H1 (cell line): ENCODE measurements around the gene AFTPH. TPM values are rescaled to one million over a fixed set of nuclear protein-coding genes. Genes with fewer than 3 reads are reported as not detected.
A peak's percentile ranks its signal among the peaks of the same experiment; 100 is the strongest.

Experiments used
- CTCF ChIA-PET: fragments of 300-600 bp; sonication (Branson Sonifier 250); formaldehyde crosslinking; loops from one replicate; lab custom pipeline; 2021; ENCODE audit not compliant: partially characterized antibody; lab: Charles Lee
- POLR2A ChIA-PET: fragments of 300-600 bp; sonication (Branson Sonifier 250); formaldehyde crosslinking; loops from one replicate; lab custom pipeline; 2021; ENCODE audit warnings: inconsistent platforms; ENCODE audit not compliant: partially characterized antibody; lab: Charles Lee
- DNase-seq, 2 experiments: peaks; one replicate each; pipeline versions ENCODE4 v3.0.0 to v3.0.0-alpha.2; 2010 to 2022; ENCODE audit warnings: low spot score in 2 of 2, low read depth in 1 of 2, mixed read lengths in 1 of 2
- FAIRE-seq: peaks from 2 replicates; lab custom pipeline; 2011; peaks lifted over from hg19 to GRCh38; lab: Jason Lieb, UNC
- H2AFZ ChIP-seq: 2 replicates; pipeline ENCODE4 v1.8.1; 2012; ENCODE audit warnings: low read length, inconsistent platforms
- H2AK5ac ChIP-seq: 2 replicates; pipeline ENCODE4 v1.6.1; 2013; ENCODE audit warnings: low read depth, low read length
- H2BK120ac ChIP-seq: replicated peaks from 2 replicates; pipeline ENCODE3; 2013; ENCODE audit warnings: low read depth, low read length, inconsistent platforms
- H2BK12ac ChIP-seq: 2 replicates; pipeline ENCODE4 v1.6.1; 2013; ENCODE audit warnings: low read depth, low read length
- H2BK15ac ChIP-seq: 2 replicates; pipeline ENCODE4 v1.6.1; 2013; ENCODE audit warnings: low read length
- H2BK20ac ChIP-seq: 2 replicates; pipeline ENCODE4 v1.6.1; 2013; ENCODE audit warnings: low read length
- H2BK5ac ChIP-seq: 2 replicates; pipeline ENCODE4 v1.6.1; 2013; ENCODE audit warnings: low read depth, low read length
- H3K14ac ChIP-seq: 2 replicates; pipeline ENCODE4 v1.6.1; 2013; ENCODE audit warnings: inconsistent platforms; ENCODE audit not compliant: insufficient read length
- H3K18ac ChIP-seq: 2 replicates; pipeline ENCODE4 v1.6.1; 2013; ENCODE audit warnings: low read length; ENCODE audit errors: extremely low read depth
- H3K23ac ChIP-seq: 2 replicates; pipeline ENCODE4 v1.6.1; 2013; ENCODE audit warnings: inconsistent platforms; ENCODE audit not compliant: insufficient read length
- H3K23me2 ChIP-seq: 2 replicates; pipeline ENCODE4 v1.6.1; 2013; ENCODE audit warnings: low read depth, low read length
- H3K27ac ChIP-seq: 2 replicates; pipeline ENCODE4 v1.6.1; 2011; ENCODE audit warnings: low read depth, low read length, inconsistent platforms
- H3K27me3 ChIP-seq, 4 experiments: replicated peaks in 1 of 4; 1 replicate in 1 of 4; 2 replicates in 3 of 4; pipeline versions ENCODE4 v1.6.1 to v1.8.1; 2011 to 2013; ENCODE audit warnings: low read length in 3 of 4, mild to moderate bottlenecking in 3 of 4, inconsistent platforms in 2 of 4, mixed read lengths in 2 of 4, moderate library complexity in 1 of 4; ENCODE audit not compliant: control insufficient read depth in 3 of 4, insufficient read depth in 3 of 4; ENCODE audit errors: extremely low read depth in 1 of 4
- H3K36me3 ChIP-seq, 4 experiments: 2 replicates each; pipeline versions ENCODE4 v1.6.1 to v1.8.1; 2011 to 2013; ENCODE audit warnings: mild to moderate bottlenecking in 4 of 4, low read length in 3 of 4, moderate library complexity in 2 of 4, control low read depth in 1 of 4, inconsistent platforms in 1 of 4; ENCODE audit not compliant: insufficient read depth in 4 of 4, control insufficient read depth in 2 of 4
- H3K4ac ChIP-seq: replicated peaks from 2 replicates; pipeline ENCODE3; 2013; ENCODE audit warnings: low read length, low read depth, mixed read lengths, inconsistent platforms; ENCODE audit not compliant: insufficient read length
- H3K4me1 ChIP-seq, 4 experiments: replicated peaks in 1 of 4; 1 replicate in 1 of 4; 2 replicates in 3 of 4; pipeline versions ENCODE4 v1.6.1 to v1.8.1; 2011 to 2013; ENCODE audit warnings: low read length in 3 of 4, inconsistent platforms in 2 of 4, mixed read lengths in 1 of 4; ENCODE audit not compliant: insufficient read depth in 4 of 4, control insufficient read depth in 3 of 4
- H3K4me2 ChIP-seq, 2 experiments: 2 replicates each; pipeline versions ENCODE4 v1.6.1 to v1.8.1; 2011 to 2013; ENCODE audit warnings: low read depth in 2 of 2, low read length in 2 of 2, control low read depth in 1 of 2, inconsistent platforms in 1 of 2, mild to moderate bottlenecking in 1 of 2; ENCODE audit not compliant: insufficient read depth in 1 of 2
- H3K4me3 ChIP-seq, 4 experiments: fragments of 200-600, 300-600 bp in 1 of 4; sonication (generic), shearing (Covaris generic), sonication (Bioruptor Twin) in 1 of 4; 2 replicates each; pipeline versions ENCODE4 v1.5.1 to v1.8.1; 2011 to 2016; ENCODE audit warnings: low read length in 4 of 4, low read depth in 3 of 4, control low read depth in 2 of 4, inconsistent platforms in 2 of 4, mild to moderate bottlenecking in 2 of 4, mixed read lengths in 1 of 4, moderate library complexity in 1 of 4; ENCODE audit not compliant: insufficient read depth in 2 of 4; ENCODE audit errors: extremely low read depth in 1 of 4
- H3K56ac ChIP-seq: replicated peaks from 2 replicates; pipeline ENCODE3; 2013; ENCODE audit warnings: low read depth, mild to moderate bottlenecking, mixed read lengths, low read length, inconsistent platforms; ENCODE audit not compliant: insufficient read length
- H3K79me1 ChIP-seq: 2 replicates; pipeline ENCODE4 v1.6.1; 2013; ENCODE audit warnings: low read depth, low read length, control low read depth
- H3K79me2 ChIP-seq, 2 experiments: 2 replicates each; pipeline versions ENCODE4 v1.6.1 to v1.8.1; 2012 to 2013; ENCODE audit warnings: low read length in 2 of 2, mild to moderate bottlenecking in 2 of 2, inconsistent platforms in 1 of 2; ENCODE audit not compliant: insufficient read depth in 2 of 2, control insufficient read depth in 1 of 2
- H3K9ac ChIP-seq, 4 experiments: replicated peaks in 1 of 4; 1 replicate in 1 of 4; 2 replicates in 3 of 4; pipeline versions ENCODE4 v1.6.1 to v1.8.1; 2011 to 2013; ENCODE audit warnings: low read depth in 3 of 4, low read length in 3 of 4, control low read depth in 2 of 4, mild to moderate bottlenecking in 2 of 4, moderate library complexity in 2 of 4, inconsistent platforms in 1 of 4; ENCODE audit errors: extremely low read depth in 1 of 4
- H3K9me3 ChIP-seq, 2 experiments: 2 replicates each; pipeline versions ENCODE4 v1.6.1 to v1.8.1; 2012 to 2013; ENCODE audit warnings: mild to moderate bottlenecking in 2 of 2, moderate library complexity in 2 of 2, control low read depth in 1 of 2, inconsistent platforms in 1 of 2, low read depth in 1 of 2, low read length in 1 of 2, mixed read lengths in 1 of 2; ENCODE audit not compliant: insufficient read depth in 2 of 2
- H4K20me1 ChIP-seq, 2 experiments: replicated peaks in 1 of 2; 2 replicates each; pipeline versions ENCODE3 to v1.8.1; 2011 to 2013; ENCODE audit warnings: inconsistent platforms in 2 of 2, low read length in 2 of 2, mild to moderate bottlenecking in 1 of 2; ENCODE audit not compliant: insufficient read depth in 2 of 2, control insufficient read depth in 1 of 2
- H4K5ac ChIP-seq: 2 replicates; pipeline ENCODE4 v1.6.1; 2013; ENCODE audit warnings: low read length, low read depth, mixed read lengths, inconsistent platforms; ENCODE audit not compliant: insufficient read length
- H4K8ac ChIP-seq: 2 replicates; pipeline ENCODE4 v1.8.0; 2013; ENCODE audit warnings: mild to moderate bottlenecking, moderate library complexity, low read length, inconsistent platforms; ENCODE audit not compliant: insufficient read depth; ENCODE audit errors: extremely low read depth
- H4K91ac ChIP-seq: replicated peaks from 2 replicates; pipeline ENCODE3; 2013; ENCODE audit warnings: low read length, mixed read lengths, inconsistent platforms; ENCODE audit not compliant: insufficient read length
- MAFK ChIP-seq: IDR thresholded peaks from 2 replicates; pipeline ENCODE4 v1.6.1; 2012; ENCODE audit warnings: low read depth, mild to moderate bottlenecking, improper control_type of control experiment, low read length
- SRF ChIP-seq: IDR thresholded peaks from 2 replicates; pipeline ENCODE4 v1.6.1; 2011; ENCODE audit warnings: mild to moderate bottlenecking, low read depth, low read length, moderate library complexity
- WGBS, 2 experiments: shearing (Covaris generic) in 1 of 2; methylation state at CpG; one replicate each; pipeline versions ENCODE4 v1.1.6 to v1.1.7; 2013 to 2015; ENCODE audit warnings: low lambda C conversion rate in 2 of 2, mixed read lengths in 2 of 2, inconsistent platforms in 1 of 2, low coverage in 1 of 2, missing lambda C conversion rate in 1 of 2; ENCODE audit not compliant: insufficient replicate concordance in 2 of 2, insufficient coverage in 1 of 2, insufficient read length in 1 of 2; ENCODE audit errors: extremely low coverage in 1 of 2, missing lambda C conversion rate in 1 of 2; 5-methylcytosine and 5-hydroxymethylcytosine counted together
- polyA plus RNA-seq, 7 experiments: library from polyadenylated mRNA; depleted of rRNA in 3 of 7; stranded (reverse) in 5 of 7; unstranded in 2 of 7; fragments of >200 nt in 5 of 7; fragments of 200-250 nt in 2 of 7; gene quantifications; 1 replicate in 5 of 7; 2 replicates in 1 of 7; 4 replicates in 1 of 7; pipeline versions ENCODE4 v1.2.1 to v1.2.3, GENCODE V29; 2011 to 2013; ENCODE audit warnings: missing spikeins in 2 of 7, mixed read lengths in 2 of 7
- total RNA-seq: library from RNA; stranded (reverse); fragmentation: NEBNext Ultra II Directional; extraction: Animal tissue kit (Norgen Biotek cat#: 25700); gene quantifications from 2 replicates; pipeline ENCODE4 v1.2.1, GENCODE V29; 2021

Gene AFTPH
- total and polyA plus RNA-seq, 2 of the 8 experiments (the other 6 are each of a cell fraction or from before 2014, with no cell fraction given) = 7.3 to 15.0 TPM

GRCh38 chr2:64634345-64635267 is 110.5 kb downstream of the AFTPH start:
- Histone ChIP-seq H3K23me2 (no peaks in the 10 kb centered on the region), H3K14ac (no peak overlapping the region), H3K4me2 (no peak overlapping the region), H2BK15ac (no peak overlapping the region), H3K56ac (no peak overlapping the region), H3K79me1 (no peaks in the 10 kb centered on the region), H3K23ac (no peak overlapping the region), H2BK5ac (no peak overlapping the region), H2BK20ac (no peak overlapping the region), H3K27me3 (no peaks in the 10 kb centered on the region), H4K20me1 (peaks cover 0 to 4% of the 10 kb centered on the region in 2 experiments), H2AFZ (no peak overlapping the region), H3K79me2 (no peaks in the 10 kb centered on the region), H2AK5ac (no peak overlapping the region), H3K4me3 (no peak overlapping the region), H3K9me3 (no peaks in the 10 kb centered on the region), H3K4ac (no peak overlapping the region), H4K91ac (no peak overlapping the region), H3K27ac (no peak overlapping the region), H3K4me1 (peaks cover 0 to 5% (median 3%) of the 10 kb centered on the region in 4 experiments; a peak in 3 of 7 replicates), H3K18ac (no peak overlapping the region), H3K36me3 (peaks cover 0 to 13% (median 0%) of the 10 kb centered on the region in 4 experiments; a peak in 3 of 8 replicates), H3K9ac (no peak overlapping the region), H4K5ac (no peak overlapping the region), H4K8ac (no peak overlapping the region), H2BK120ac (no peak overlapping the region), H2BK12ac (no peak overlapping the region)
- ChIA-PET CTCF (interaction anchor here (0.6 to 27.4 kb wide), 5 partner anchors 13 to 283 kb away, joined by 3 to 389 read pairs (median 4); no protein-coding TSS in a partner anchor), POLR2A (interaction anchor here (0.6 to 2.2 kb wide), 3 partner anchors 9 to 12 kb away, joined by 3 to 4 read pairs (median 4); no protein-coding TSS in a partner anchor)
- 91% methylated on average over 11 of the region's 11 CpGs; no CpG with 5 or more reads in 1 of the 2 experiments for WGBS, 2 experiments
- TF ChIP-seq MAFK (0 out of 2 replicates have a peak, but pooled peaks have one; percentile 21), SRF (no peak)
- FAIRE-seq (no peak), DNase-seq (no peak)
